Activated gamma-delta T cell (primary cell): ENCODE results near the gene CCNB3.

ENCODE experiments used
- DNase-seq: peaks from one replicate; lab custom pipeline; 2025; lab: John Stamatoyannopoulos, UW

Gene CCNB3

DNA sequence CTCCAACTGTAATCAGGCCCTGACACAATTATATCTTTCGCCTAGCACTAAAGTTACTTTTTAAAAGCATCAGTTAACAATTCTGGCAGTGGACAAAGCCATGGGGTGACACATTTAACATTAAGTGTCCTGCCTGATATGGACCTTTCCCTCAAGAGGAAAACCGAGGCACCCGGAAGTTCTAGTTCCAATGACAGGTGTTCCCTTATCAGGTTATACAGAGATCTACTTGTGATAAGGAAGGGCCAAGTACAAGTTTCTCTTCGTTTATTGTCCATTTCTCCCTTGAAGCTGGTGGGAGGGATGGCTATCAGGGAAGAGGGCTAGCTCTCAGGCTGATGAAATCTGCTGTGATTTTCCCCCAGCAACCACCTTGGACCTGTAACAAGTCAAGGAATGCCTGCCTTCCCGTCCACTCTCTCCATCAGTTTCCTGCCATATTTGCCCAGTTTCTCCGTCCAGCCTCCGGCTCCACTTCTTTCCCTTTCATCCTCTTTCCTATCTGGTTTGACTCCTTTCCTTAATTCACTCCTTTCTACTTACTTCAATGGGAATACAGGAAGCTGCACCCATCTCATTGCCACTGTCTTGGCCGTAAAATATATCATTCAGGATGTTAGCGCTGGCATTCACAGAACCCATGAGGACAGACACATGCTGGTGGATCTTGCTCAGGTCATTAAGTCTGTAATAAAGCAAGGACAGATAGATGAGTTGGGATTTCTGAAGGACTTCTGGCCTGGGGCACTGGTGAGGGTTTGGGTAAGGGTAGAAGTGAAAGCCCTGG, 171.1 kb downstream of the CCNB3 start:
- no peak for DNase-seq

DNA sequence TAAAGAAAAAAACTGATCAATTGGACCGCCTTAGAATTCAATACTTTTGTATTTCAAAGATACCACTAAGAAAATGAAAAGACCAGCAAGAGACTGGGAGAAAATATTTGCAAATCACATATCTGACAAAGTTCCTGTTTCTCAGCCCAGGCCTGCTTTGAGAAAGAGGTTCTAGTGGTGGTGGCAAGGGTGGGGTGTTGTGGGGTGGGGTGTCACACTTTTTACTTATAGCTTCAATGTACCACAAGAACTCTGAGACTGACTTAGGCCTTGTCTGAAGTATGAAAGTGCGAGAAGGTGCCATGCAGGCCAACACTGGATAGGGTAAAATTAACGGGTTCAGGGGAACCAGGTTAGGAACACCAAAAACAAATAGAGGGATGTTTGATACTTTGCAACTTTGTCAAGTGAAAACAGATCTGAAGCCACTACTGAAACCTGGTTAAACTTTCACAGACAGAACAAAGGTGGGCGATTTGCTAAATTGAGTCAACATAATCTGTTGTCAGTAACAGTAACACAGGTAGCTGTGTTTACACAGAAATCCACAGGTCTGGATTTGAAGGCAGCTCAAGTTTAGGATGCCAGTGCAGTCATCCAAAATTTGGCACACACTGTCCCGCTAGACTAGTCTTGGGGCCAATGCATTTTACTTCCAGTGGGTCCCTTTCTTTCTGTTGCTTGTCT, 177.3 kb downstream of the CCNB3 start:
- no peak for DNase-seq

DNA sequence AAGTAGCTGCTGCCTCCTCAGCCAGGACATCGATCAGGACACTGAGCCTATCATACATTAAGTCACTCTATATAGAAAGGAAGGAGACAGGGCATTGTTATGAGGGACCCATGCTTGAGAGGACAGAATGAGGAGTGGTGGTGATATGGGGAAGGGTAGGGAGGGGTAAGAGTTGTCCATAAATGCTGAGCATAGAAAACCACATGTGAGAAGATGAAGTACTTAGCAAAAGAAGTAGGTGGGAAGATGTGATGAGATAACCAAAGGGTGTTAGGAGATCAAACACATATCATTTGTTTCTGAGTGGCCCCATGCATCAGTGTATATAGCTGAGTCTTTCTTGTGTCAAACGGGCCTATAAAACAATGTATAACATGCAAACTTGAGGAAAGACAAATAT, 182.0 kb downstream of the CCNB3 start:
- DNase-seq, result no peak

DNA sequence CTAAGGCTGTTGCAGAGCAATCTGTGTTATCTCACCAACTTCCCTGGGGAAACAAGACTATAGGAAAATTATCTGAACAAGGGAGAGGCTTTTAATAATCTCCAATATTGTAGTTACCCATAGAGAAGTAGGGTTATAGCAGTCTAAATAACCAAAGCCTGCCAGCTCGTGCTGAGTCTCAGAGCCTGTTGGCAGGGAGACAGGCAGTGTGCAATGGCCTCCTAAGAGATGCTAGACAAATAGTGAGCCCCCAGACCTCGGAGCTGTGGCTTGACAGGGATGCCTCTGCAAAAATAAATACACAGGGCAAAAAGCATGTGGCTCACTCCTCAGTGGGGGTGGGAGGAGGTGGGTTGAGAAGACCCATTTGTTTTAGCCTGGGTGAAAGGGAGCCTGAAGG, 189.3 kb downstream of the CCNB3 start:
- no peak for DNase-seq
